Kidney epithelial cell (primary cell): ENCODE results near the gene UBE2D2. TPM values are rescaled to one million over a fixed set of nuclear protein-coding genes. Genes with fewer than 3 reads are reported as not detected.
A peak's percentile ranks its signal among the peaks of the same experiment; 100 is the strongest.

Source experiments
- DNase-seq: peaks from one replicate; pipeline ENCODE4 v3.0.0-alpha.2; 2010; ENCODE audit warnings: low read depth
- H3K27me3 ChIP-seq: 2 replicates; pipeline ENCODE4 v1.6.0; 2011; ENCODE audit warnings: low read length; ENCODE audit not compliant: control insufficient read depth, insufficient read depth
- H3K36me3 ChIP-seq: 2 replicates; pipeline ENCODE4 v1.5.1; 2011; ENCODE audit warnings: low read length; ENCODE audit not compliant: control insufficient read depth, insufficient read depth
- H3K4me3 ChIP-seq: 2 replicates; pipeline ENCODE4 v1.5.1; 2011; ENCODE audit warnings: low read depth, mild to moderate bottlenecking, control low read depth, low read length
- CTCF ChIP-seq: IDR thresholded peaks from 2 replicates; pipeline ENCODE4 v1.5.1; 2011; ENCODE audit warnings: mild to moderate bottlenecking, moderate library complexity, low read length, control low read depth, inconsistent platforms; ENCODE audit not compliant: insufficient read depth, poor library complexity, severe bottlenecking
- total RNA-seq: library from RNA; depleted of rRNA; stranded (reverse); fragments of >200 nt; gene quantifications from 2 replicates; pipeline ENCODE4 v1.2.3, GENCODE V29; 2015

The UBE2D2 gene
- total RNA-seq, 1 donor from 2014 or later, result 120 TPM

DNA sequence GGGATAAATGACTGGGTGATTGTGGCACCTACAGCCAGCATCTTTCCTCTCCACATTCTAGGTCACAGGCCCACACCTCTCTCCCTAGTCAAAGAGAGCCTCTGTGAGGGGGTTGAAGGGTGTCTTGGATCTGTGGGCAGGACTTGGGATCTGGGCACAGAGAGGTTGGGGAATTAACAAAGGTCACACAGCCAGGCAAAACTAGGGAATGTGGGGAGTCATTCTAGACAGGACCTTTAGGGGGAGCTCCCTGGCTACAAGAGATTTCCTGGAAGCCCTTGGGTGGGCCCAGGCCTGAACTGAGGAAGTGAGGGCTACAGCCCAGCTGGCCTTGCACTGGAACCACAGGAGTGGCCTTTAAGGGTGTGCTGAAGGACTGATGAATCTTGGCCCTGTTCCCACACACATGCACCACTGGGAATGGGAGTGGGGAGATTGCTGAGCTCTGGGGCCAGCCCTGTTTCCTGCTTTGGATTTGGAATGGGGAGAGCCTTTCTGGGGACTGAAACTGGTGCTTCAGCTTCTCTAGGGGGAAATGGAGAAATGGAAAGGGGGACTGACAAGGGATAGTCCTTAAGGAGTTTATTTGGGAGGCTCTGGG is 74.6 kb downstream of the UBE2D2 start:
- Histone ChIP-seq H3K36me3 (no peaks in the 10 kb centered on the region), H3K4me3 (no peak overlapping the region), H3K27me3 (no peaks in the 10 kb centered on the region)
- TF ChIP-seq CTCF, result peak; percentile 62
- peak; percentile 85 for DNase-seq

DNA sequence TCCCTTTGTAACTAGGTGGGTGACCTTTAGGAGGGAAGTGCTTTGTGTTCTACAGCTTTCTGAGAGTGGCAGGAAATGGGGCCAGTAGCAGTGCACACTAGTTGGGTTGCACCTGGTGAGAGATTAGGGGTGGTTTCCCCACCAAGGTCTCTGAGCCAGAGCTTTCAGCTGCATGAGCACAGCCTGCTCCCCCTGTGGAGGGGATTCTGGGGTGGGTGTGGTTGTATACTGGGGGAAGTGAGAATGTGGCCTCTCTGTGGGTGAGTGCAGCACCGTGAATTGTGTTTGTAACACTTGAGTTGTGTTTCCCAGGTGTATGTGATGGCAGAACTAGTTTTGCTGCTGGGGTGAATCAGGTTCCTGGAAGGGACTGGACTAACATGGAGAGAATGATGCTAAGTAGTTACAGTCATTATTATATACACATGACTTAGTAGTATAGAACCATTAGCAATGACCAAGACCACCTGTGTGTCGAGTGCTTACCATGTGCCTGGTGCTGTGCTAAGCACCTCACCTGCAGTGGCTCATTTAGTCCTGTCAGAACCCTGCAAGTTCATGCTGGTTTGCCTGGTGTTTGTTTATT is 75.2 kb downstream of the UBE2D2 start:
- no peak for DNase-seq
- TF ChIP-seq CTCF, result no peak
- H3K4me3 ChIP-seq, result no peak overlapping the region
- H3K36me3 ChIP-seq, result no peaks in the 10 kb centered on the region
- no peaks in the 10 kb centered on the region for H3K27me3 ChIP-seq

GRCh38 chr5:139636975-139637408 is 75.9 kb downstream of the UBE2D2 start:
- Histone ChIP-seq H3K4me3 (peak overlapping the region; percentile 15), H3K27me3 (no peaks in the 10 kb centered on the region), H3K36me3 (no peaks in the 10 kb centered on the region)
- TF ChIP-seq CTCF, result no peak
- DNase-seq, result no peak

DNA sequence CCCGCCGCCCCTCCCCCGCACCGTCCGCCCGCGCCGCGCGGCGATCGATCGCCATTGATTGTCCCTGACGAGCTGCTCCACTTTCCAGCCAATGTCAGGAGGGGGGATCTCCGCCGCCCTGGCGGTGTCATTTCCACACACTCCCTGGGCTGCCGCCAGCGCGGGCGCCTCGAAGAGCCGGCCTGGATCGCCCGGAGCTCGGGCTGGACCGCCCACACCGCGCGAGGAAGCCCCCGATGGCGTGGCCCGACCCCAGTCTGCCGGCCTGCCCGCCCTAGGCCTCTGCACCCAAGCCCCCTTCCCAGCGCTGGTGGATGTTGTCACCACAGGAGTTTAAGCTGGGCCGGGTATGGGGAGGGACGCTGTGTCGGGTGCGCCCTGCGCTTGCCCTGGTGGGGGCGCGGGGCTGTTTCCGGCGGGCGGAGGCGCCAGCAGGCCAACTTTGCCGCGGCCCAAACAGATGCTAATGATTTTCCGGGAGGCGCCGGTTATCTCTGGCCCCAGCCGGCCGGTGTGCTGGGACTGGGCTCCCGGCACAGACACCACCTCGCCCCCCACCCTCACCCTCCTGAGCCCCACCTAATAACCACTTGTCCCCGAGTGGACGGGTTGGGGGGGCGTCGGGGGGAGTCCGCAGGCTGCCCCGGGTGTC is 76.4 kb downstream of the UBE2D2 start:
- Histone ChIP-seq H3K4me3 (peak overlapping the region; percentile 5), H3K36me3 (no peaks in the 10 kb centered on the region), H3K27me3 (no peaks in the 10 kb centered on the region)
- no peak for DNase-seq
- peak; percentile 27 for TF ChIP-seq CTCF

DNA sequence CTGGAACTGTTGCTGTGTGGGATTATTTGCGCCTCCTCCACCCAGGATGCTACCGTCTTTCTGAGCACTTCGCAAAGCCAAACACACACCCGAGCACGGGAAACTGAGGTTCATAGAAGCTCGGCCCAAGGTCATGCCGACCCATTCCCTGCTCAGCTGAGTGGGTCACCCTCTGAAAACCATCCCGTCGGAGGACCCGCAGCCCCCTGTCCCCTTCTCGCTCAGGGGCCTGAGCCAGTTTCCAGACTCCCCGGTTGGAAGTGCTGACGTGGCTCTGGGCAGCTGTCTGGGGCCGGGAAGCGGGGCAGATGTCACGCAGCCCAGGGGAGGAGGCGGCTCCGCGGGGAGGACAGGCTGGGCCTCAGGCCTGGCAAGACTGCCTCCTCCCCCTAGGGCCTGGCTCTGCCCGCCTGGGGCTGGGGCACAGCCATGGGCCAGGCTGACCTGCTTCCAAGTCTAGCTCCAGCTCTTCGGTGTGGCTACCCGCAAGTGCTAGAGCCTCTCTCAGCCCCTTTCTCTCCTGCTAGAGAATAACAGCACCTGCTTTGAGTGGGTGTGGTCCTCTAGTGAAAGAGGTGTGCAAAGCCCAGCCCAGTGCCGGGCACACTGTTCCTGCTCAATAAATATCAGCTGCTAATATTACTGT is 77.1 kb downstream of the UBE2D2 start:
- no peaks in the 10 kb centered on the region for H3K36me3 ChIP-seq
- no peak for TF ChIP-seq CTCF
- no peaks in the 10 kb centered on the region for H3K27me3 ChIP-seq
- DNase-seq, result no peak
- H3K4me3 ChIP-seq, result no peak overlapping the region
